Measurements from ENCODE around the gene UBE2U. TPM values are rescaled to one million over a fixed set of nuclear protein-coding genes. Genes with fewer than 3 reads are reported as not detected.

Gene UBE2U
- total and polyA plus RNA-seq, 2 of the 4 experiments (the other 2 are of a cell fraction), result not detected

- H3K4me1 ChIP-seq (ENCODE audit: control insufficient read depth, insufficient read depth, low read length), result no peaks in the 10 kb centered on the region
- WGBS, 2 experiments (ENCODE audit: extremely low coverage in 2 of 2, insufficient read length in 1 of 2), result no CpG with 5 or more reads among the region's 6 CpGs
- no peak overlapping the region for H4K5ac ChIP-seq (ENCODE audit: low read depth, low read length)
- H3K27ac ChIP-seq (ENCODE audit: insufficient read depth, low read length), result no peak overlapping the region
- H2BK120ac ChIP-seq (ENCODE audit: low read depth, low read length), result no peak overlapping the region
- no peak overlapping the region for H3K4me2 ChIP-seq (ENCODE audit: low read depth, low read length)
- no peak overlapping the region for H3K56ac ChIP-seq (ENCODE audit: extremely low read depth, insufficient read depth, low read length)
- H3K4ac ChIP-seq (ENCODE audit: low read depth, low read length), result no peak overlapping the region
- H3K9me3 ChIP-seq (ENCODE audit: control insufficient read depth, insufficient read depth, low read length), result no peaks in the 10 kb centered on the region
- ChIA-PET POLR2A (ENCODE audit: unreplicated experiment) (no interaction called here), CTCF (interaction anchor here (0.8 to 1.9 kb wide), 7 partner anchors 105 to 626 kb away, joined by 3 to 17 read pairs (median 5); partner anchors contain the start of gene ROR1)
- H2BK15ac ChIP-seq (ENCODE audit: low read depth, low read length), result no peak overlapping the region
- H3K23ac ChIP-seq (ENCODE audit: low read depth, low read length), result no peak overlapping the region
- H2BK5ac ChIP-seq (ENCODE audit: low read depth, low read length, poor library complexity, severe bottlenecking), result no peak overlapping the region
- no peak overlapping the region for H3K18ac ChIP-seq (ENCODE audit: low read depth, low read length)
- dilution Hi-C loops (cut with HindIII; ENCODE audit: low sequenced_read_pairs, unreplicated experiment), result no loop called here
- no peak overlapping the region for H3K9ac ChIP-seq (ENCODE audit: low read depth, low read length)
- H3K4me3 ChIP-seq (ENCODE audit: insufficient read depth, low read depth, low read length), result no peak overlapping the region
- H4K8ac ChIP-seq (ENCODE audit: low read depth in 2 of 2, low read length in 2 of 2), result no peak overlapping the region
- in situ Hi-C loops (cut with MboI; ENCODE audit: low sequenced_read_pairs), result loop anchor here (5.0 to 10.0 kb wide), 5 partner anchors 81 to 626 kb away; partner anchors contain the start of gene ROR1
- no peak overlapping the region for H2AK5ac ChIP-seq (ENCODE audit: low read depth, low read length)
- H4K20me1 ChIP-seq (ENCODE audit: insufficient read depth, low read length), result no peaks in the 10 kb centered on the region
- TF ChIP-seq SMC3 (IDR thresholded peaks at IDR 0.05; ENCODE audit: low read depth, low read length) (peak; percentile 85), CEBPB (IDR thresholded peaks at IDR 0.05; ENCODE audit: low read depth, low read length) (no peak), CTCF (conservative IDR thresholded peaks at IDR 0.05; ENCODE audit: low read depth, low read length) (peak; percentile 64), RAD21 (IDR thresholded peaks at IDR 0.05; ENCODE audit: low read length) (peak; percentile 82)
- no peak overlapping the region for H3K14ac ChIP-seq (replicated peaks; ENCODE audit: low read depth, low read length)
- no peak overlapping the region for H4K91ac ChIP-seq (ENCODE audit: insufficient read depth, low read depth, low read length)
- ATAC-seq (ENCODE audit: low read depth) (peak; percentile 55; the same call in 1 of the 2 replicates), DNase-seq (peak; percentile 58)
- H3K9me1 ChIP-seq (ENCODE audit: insufficient read depth, low read length), result no peaks in the 10 kb centered on the region
- BruUV-seq (replicated peaks), result no TSS peak
- H3K79me1 ChIP-seq (ENCODE audit: low read depth in 1 of 2, low read length in 2 of 2), result no peaks in the 10 kb centered on the region
- intact Hi-C loops (cut with micrococcal nuclease), result loop anchor here (1.0 to 10.0 kb wide), 7 partner anchors 78 to 628 kb away; no protein-coding TSS in a partner anchor
- H3K36me3 ChIP-seq (ENCODE audit: control insufficient read depth, insufficient read depth, low read length), result no peaks in the 10 kb centered on the region
- H2AK9ac ChIP-seq (replicated peaks; ENCODE audit: low read depth, low read length, poor library complexity), result no peak overlapping the region
- peaks cover 2% of the 10 kb centered on the region for H3K27me3 ChIP-seq (ENCODE audit: control insufficient read depth, insufficient read depth, low read length)
- no peak overlapping the region for H2AFZ ChIP-seq (replicated peaks; ENCODE audit: low read length, poor library complexity)
- H2BK20ac ChIP-seq (ENCODE audit: low read depth, low read length), result no peak overlapping the region; the same call in 1 of the 2 replicates
Observed at GRCh38 chr1:64242895-64243756, 39.7 kb downstream of the UBE2U start.
